GM21515 (cell line): ENCODE results near the gene DDX31.
"Not testable (repeated sequence)": the region's sequence is repeated elsewhere in the genome, so short reads cannot be mapped to it uniquely, and the experiment has no call there.

ENCODE experiments used
- ATAC-seq: cut with Tn5 transposase; IDR thresholded peaks from one replicate; pipeline ENCODE4 v1.9.1; 2021; ENCODE audit not compliant: unreplicated experiment

The DDX31 gene

DNA sequence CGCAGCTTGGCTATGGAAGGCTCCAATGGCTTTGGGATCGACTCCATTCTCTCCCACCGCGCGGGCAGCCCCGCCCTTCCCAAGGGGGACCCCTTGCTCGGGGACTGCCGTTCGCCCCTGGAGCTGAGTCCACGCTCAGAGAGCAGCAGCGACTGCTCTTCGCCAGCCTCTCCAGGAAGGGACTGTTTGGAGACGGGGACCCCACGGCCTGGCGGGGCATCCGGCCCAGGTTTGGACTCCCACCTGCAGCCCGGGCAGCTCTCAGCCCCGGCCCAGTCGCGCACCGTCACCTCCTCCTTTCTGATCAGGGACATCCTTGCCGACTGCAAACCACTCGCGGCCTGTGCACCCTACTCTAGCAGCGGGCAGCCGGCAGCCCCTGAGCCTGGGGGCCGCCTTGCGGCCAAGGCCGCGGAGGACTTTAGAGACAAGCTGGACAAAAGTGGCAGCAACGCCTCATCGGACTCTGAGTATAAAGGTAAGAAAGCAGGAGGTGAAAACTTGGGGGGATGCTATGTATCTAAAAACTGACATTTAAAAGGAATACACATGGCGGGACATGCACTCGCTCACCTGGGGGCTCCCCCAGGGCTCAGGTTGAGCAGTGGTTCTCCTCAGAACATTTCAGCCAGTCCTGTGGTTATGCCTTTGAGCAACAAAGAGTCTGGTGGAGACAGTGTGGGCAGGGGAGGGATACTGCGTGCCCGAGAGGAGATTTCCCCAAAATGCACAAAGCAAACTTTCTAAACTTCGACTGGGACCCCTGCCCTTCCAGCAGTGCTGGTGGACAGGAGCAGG lies 86.8 kb downstream of the DDX31 start:
- ATAC-seq = no peak

GRCh38 chr9:132582276-132582785 lies 87.5 kb downstream of the DDX31 start, which contains the start of gene BARHL1:
BARHL1 (plus strand) TSS chr9:132582606; CDS start chr9:132582798, 192 bp downstream.
- no peak for ATAC-seq

DNA sequence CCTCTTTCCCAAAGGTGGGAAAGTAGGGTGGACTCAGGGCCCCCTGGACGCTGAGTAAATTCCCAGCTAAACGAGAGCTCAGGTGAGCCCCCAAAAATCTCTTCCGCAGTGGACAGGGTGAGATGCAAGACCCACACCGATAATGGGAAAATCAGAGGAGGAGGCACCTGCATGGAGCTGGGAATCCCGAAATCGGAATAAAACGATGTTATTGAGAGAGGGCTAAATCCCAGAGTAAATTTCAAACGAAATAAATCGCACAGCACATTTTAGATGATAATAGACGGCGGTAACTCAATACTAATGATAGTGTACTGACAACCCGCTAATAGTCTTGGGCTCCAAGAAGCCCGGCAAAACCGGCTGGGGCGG lies 90.4 kb downstream of the DDX31 start:
- no peak for ATAC-seq

- no peak for ATAC-seq
These were observed 91.3 kb downstream of the DDX31 start for GRCh38 chr9:132578367-132578932.

GRCh38 chr9:132577119-132577518 lies 92.7 kb downstream of the DDX31 start:
- ATAC-seq = no peak

DNA sequence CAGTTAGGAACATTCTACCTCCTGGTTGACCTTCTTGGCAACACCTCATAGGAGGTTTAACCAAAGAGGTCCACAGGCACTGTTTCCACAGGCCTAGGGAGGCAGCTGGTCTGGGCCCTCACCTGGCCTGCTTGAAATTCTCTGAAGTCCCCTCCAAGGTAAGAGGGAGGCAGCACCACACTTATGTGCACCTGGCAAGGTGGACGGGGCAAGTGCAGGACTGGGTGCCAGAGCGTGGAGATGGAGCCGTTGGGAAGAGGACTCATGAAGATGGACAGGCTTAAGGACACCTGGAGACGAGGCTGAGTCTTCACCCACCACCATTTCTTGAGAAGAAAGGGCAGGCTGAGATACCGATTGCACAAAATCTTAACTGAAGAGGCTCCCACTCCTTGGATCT lies 94.0 kb downstream of the DDX31 start:
- ATAC-seq = no peak

- no peak for ATAC-seq
These were observed 94.7 kb downstream of the DDX31 start for GRCh38 chr9:132575005-132575609.

DNA sequence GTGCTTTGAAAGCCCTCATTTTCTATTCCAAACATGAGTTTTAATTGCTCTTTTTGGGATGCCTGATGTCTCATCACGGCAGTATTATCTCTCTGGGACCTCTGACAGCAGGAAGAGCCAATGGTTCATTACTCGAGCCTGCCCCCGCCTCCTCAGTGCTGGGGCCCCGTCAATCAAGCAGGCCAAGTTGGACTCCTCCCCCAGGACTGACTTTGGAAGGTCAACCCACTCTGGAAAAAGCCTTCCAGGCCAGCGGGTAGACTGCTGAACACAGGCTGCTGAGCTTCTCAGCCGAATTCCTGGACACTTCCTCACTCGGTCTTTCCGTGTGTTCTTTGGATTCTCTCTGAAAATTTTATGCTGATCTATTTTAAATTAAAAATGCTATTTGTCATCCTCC lies 96.9 kb downstream of the DDX31 start:
- ATAC-seq = no peak

DNA sequence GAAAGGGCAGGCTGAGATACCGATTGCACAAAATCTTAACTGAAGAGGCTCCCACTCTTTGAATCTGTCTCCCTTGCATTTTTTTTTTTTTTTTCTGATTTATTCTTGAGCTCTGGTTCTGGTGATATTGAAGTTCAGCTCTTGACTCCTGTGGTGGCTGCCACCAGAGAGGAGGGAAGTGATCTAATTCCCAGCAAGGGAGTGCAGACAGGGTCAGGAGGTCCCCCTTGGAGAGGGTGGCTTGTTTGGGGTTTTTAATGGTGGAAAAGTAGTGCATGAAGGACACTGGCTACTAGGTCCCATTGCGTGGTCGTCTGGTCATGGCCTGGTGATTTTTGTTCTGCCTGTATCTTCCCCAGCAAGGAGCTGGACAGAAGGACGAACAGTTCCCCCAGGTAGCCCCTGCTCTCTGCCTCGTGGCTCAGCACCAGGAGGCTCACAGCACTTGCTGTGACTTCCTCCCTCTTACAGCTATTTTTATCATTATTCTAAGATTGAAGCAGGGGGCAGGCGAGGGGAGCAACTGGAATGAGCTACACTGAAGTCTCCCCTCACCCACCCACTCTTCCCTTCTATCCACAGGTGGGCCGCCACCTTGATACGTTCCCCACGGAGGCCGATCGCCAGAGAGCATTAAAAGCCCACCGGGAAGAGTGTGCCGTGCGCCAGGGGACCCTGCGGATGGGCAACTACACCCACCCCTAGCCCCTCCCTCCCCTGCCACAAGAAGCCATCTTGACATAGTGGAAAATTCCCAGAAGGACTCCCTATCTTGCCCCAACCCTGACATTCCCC lies 97.8 kb downstream of the DDX31 start:
- ATAC-seq = no peak

GRCh38 chr9:132568787-132569186 lies 101.0 kb downstream of the DDX31 start:
- not testable (repeated sequence) for ATAC-seq

DNA sequence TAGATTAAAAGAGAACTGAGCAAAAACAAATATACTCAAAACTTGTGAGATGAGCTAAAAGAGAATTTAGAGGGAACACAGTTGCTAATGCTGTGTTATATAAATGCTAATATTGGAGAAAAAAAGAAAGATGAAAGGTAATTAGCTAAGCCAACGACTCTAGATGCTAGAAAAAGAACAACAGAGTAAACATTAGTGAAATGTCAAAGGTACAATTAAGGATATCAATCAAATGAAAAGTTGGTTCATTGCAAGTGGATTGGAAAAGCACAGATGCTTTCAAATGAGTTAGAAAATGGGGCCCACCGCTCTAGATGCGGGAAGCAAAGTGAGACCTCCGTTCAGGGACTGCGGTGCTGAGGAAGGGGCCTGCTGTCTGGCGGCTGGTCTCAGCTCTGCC lies 105.3 kb downstream of the DDX31 start:
- ATAC-seq = no peak

- ATAC-seq = no peak
These were observed 107.5 kb downstream of the DDX31 start for GRCh38 chr9:132562306-132562573.

- ATAC-seq = no peak
These were observed 109.1 kb downstream of the DDX31 start for GRCh38 chr9:132560616-132561202.

- no peak for ATAC-seq
These were observed 110.1 kb downstream of the DDX31 start for GRCh38 chr9:132559711-132560110.

DNA sequence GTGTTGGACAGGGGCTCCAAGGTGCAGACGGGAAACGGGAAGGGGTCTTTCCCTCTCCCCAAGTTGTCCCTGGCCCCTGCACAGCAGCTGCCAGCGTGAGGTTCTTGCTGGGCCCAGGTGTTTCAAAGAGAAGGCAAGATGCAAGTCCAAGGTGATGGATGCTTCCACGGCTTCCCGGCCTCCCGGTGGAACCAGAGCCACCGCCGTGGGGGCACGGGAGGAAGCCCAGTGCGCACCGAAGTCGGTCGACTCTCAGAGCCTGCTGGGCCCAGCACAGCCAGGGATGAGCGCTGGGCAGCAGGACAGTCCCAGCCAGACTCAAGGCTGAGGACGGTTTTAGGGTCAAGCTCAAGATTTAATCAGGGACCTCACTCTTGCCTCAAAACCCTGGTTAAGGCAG lies 112.6 kb downstream of the DDX31 start:
- ATAC-seq = no peak

GRCh38 chr9:132556714-132557113 lies 113.1 kb downstream of the DDX31 start:
- ATAC-seq = no peak

- ATAC-seq = no peak
These were observed 113.5 kb downstream of the DDX31 start for GRCh38 chr9:132556235-132556634.

DNA sequence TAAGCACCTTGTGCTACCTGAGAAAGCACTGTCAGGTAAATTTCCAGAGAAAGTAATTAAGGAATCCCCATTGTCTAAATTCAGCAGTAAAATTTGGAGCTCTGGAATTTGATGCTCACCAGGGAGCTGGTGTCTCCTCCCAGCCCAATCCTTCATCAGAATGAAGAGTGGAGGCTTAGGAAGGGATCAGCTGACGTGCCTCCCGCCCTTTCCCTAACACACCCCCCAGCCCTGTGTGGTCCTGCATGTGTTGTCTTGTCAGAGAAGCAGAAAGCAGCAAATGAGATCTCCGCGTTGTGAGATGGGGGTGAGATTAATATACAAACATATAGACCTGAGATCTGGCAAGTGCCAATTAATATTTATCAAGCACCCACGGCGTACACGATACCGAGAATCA lies 114.3 kb downstream of the DDX31 start:
- no peak for ATAC-seq

DNA sequence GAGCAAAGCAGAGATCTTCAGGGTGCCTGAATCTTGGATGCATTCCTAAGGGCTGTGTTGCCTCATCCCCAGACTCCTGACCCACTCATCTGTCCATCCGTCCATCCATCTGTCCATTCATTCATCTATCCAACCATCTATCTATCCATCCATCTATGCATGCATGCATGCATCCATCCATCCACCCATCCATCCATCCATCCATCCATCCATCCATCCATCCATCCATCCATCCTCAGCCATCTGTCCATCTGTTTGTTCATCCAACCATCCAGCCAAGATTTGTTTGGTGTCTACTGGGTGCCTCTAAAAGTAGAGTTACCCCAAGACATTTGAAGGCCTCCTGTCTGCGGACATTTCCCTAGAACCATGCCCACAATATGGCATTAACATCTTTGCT lies 115.0 kb downstream of the DDX31 start:
- ATAC-seq = no peak

DNA sequence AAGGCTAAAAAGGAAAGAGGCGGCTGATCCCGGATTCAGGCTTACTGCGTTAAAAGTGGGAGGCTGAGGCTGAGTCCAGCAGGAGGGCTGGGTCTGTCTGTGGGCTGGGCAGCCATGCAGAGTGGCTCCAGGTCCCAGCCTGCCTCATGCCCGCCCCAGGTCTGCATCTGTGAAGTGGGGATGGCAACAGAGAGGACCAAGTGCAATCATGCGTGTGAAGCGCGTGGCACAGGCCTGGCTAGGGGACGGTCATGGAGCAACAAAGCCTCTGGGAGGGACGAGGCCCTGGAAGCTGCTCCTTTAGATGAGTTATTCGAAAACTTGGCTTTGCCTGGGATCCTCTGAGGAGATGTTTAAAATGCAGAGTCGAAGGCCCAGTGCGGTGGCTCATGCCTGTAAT lies 117.7 kb downstream of the DDX31 start:
- ATAC-seq = no peak

DNA sequence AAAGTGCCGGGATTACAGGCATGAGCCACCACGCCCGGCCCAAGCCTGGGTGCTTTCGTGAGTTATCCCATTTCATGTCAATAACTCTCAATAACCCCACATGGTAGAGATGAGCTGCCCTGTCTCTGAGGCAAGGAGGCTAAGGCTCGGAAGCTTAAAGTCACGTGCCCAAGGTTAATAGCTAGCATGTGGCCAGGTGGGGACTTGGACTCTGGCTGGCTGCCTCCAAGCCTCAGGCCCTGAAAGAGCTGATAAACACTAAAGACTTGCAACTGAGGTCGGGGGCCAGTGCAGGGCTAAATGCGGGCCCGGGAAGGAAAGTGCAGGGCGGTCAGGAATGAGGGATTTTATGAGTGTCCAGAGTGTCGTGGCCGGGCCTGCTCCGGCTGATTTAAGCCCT lies 118.2 kb downstream of the DDX31 start:
- ATAC-seq = no peak
